Calu3 (cell line): ENCODE data around the gene UGT1A7. TPM values are rescaled to one million over a fixed set of nuclear protein-coding genes. Genes with fewer than 3 reads are reported as not detected.
A peak's percentile ranks its signal among the peaks of the same experiment; 100 is the strongest.

Experiments
- BruUV-seq: library from RNA; stranded (reverse); fragments of 400-500 nt; replicated peaks from 2 replicates; lab custom pipeline; 2021; lab: Mats Ljungman, UMichigan
- CTCF ChIA-PET: fragments of 300-600 bp; sonication (Branson Sonifier 250); formaldehyde crosslinking; loops from one replicate; lab custom pipeline; 2022; ENCODE audit warnings: antibody characterized with exemption; lab: Charles Lee
- DNase-seq: peaks from one replicate; pipeline ENCODE4 v3.0.0; 2022
- H3K27ac Mint-ChIP-seq: one replicate; pipeline ENCODE4 v1.8.0; 2022; ENCODE audit warnings: mixed read lengths; ENCODE audit not compliant: unreplicated experiment
- H3K27me3 Mint-ChIP-seq: one replicate; pipeline ENCODE4 v1.8.0; 2022; ENCODE audit warnings: mixed read lengths; ENCODE audit not compliant: unreplicated experiment
- H3K36me3 Mint-ChIP-seq: one replicate; pipeline ENCODE4 v1.8.0; 2022; ENCODE audit warnings: mild to moderate bottlenecking, moderate library complexity, mixed read lengths; ENCODE audit not compliant: insufficient read depth, unreplicated experiment
- H3K4me1 Mint-ChIP-seq: one replicate; pipeline ENCODE4 v1.8.0; 2022; ENCODE audit warnings: mild to moderate bottlenecking, low read depth, mixed read lengths; ENCODE audit not compliant: unreplicated experiment
- H3K4me3 Mint-ChIP-seq: one replicate; pipeline ENCODE4 v1.8.0; 2022; ENCODE audit warnings: mild to moderate bottlenecking, low read depth, moderate library complexity, mixed read lengths; ENCODE audit not compliant: unreplicated experiment
- H3K9me3 Mint-ChIP-seq: one replicate; pipeline ENCODE4 v1.8.0; 2022; ENCODE audit warnings: low read depth, mixed read lengths; ENCODE audit not compliant: unreplicated experiment
- CTCF ChIP-seq: fragments of 200-600 bp; IDR thresholded peaks from one replicate; pipeline ENCODE4 v1.8.0; 2022; ENCODE audit warnings: antibody characterized with exemption; ENCODE audit not compliant: unreplicated experiment
- intact Hi-C: fragments of 100-400 bp; cut with micrococcal nuclease; formaldehyde crosslinking; loops from one replicate; pipeline ENCODE4 v1.10.0; 2022; ENCODE audit not compliant: unreplicated experiment
- total RNA-seq: library from RNA; stranded (reverse); gene quantifications from 2 replicates; pipeline ENCODE4 v1.2.3, GENCODE V29; 2022

The UGT1A7 gene
- total RNA-seq, 1 experiment from 2014 or later = 7.2 TPM

- H3K36me3 Mint-ChIP-seq = peaks cover 36% of the 10 kb centered on the region
- H3K4me3 Mint-ChIP-seq = peak overlapping the region; percentile 81
- CTCF ChIA-PET = interaction anchor here (1.5 kb wide), 1 partner anchor 17 kb away, joined by 4 read pairs; no protein-coding TSS in a partner anchor
- peak overlapping the region; percentile 65 for H3K27ac Mint-ChIP-seq
- H3K27me3 Mint-ChIP-seq = no peaks in the 10 kb centered on the region
- no TSS peak for BruUV-seq
- no peaks in the 10 kb centered on the region for H3K9me3 Mint-ChIP-seq
- TF ChIP-seq CTCF = no peak
- peaks cover 63% of the 10 kb centered on the region for H3K4me1 Mint-ChIP-seq
- intact Hi-C loops = no loop called here
- DNase-seq = peak; percentile 8
Observed at GRCh38 chr2:233689031-233689430, 7.3 kb downstream of the UGT1A7 start.

GRCh38 chr2:233689501-233689900 lies 7.8 kb downstream of the UGT1A7 start:
- intact Hi-C loops = no loop called here
- DNase-seq = no peak
- no TSS peak for BruUV-seq

GRCh38 chr2:233690444-233690843 lies 8.7 kb downstream of the UGT1A7 start:
- H3K9me3 Mint-ChIP-seq = no peaks in the 10 kb centered on the region
- CTCF ChIA-PET = interaction anchor here (0.9 to 1.6 kb wide), 3 partner anchors 10 to 124 kb away, joined by 3 to 4 read pairs (median 4); partner anchors contain the start of gene USP40
- peaks cover 77% of the 10 kb centered on the region for H3K4me1 Mint-ChIP-seq
- intact Hi-C loops = loop anchor here (2.0 to 5.0 kb wide), 4 partner anchors 54 to 203 kb away; partner anchors contain the start of genes UGT1A1, UGT1A10 and USP40
- DNase-seq = peak; percentile 38
- peak overlapping the region; percentile 65 for H3K27ac Mint-ChIP-seq
- H3K36me3 Mint-ChIP-seq = peaks cover 49% of the 10 kb centered on the region
- no TSS peak for BruUV-seq
- TF ChIP-seq CTCF = no peak
- peak overlapping the region; percentile 81 for H3K4me3 Mint-ChIP-seq
- no peaks in the 10 kb centered on the region for H3K27me3 Mint-ChIP-seq

More at GRCh38 chr2:233689501-233689900, 7.8 kb downstream of the UGT1A7 start:
- no peaks in the 10 kb centered on the region for H3K27me3 Mint-ChIP-seq
- peaks cover 67% of the 10 kb centered on the region for H3K4me1 Mint-ChIP-seq
- no peak for TF ChIP-seq CTCF
- no peaks in the 10 kb centered on the region for H3K9me3 Mint-ChIP-seq
- peaks cover 41% of the 10 kb centered on the region for H3K36me3 Mint-ChIP-seq
- CTCF ChIA-PET = interaction anchor here (1.5 kb wide), 1 partner anchor 16 kb away, joined by 4 read pairs; no protein-coding TSS in a partner anchor
- peak overlapping the region; percentile 65 for H3K27ac Mint-ChIP-seq
- peak overlapping the region; percentile 81 for H3K4me3 Mint-ChIP-seq

GRCh38 chr2:233691443-233692433 lies 10.0 kb downstream of the UGT1A7 start:
- CTCF ChIA-PET = interaction anchor here (0.5 to 1.6 kb wide), 6 partner anchors 8 to 1085 kb away, joined by 3 to 7 read pairs (median 4); partner anchors contain the start of gene USP40
- DNase-seq = peak; percentile 86
- no peaks in the 10 kb centered on the region for H3K9me3 Mint-ChIP-seq
- intact Hi-C loops = loop anchor here (2.0 to 5.0 kb wide), 4 partner anchors 55 to 204 kb away; partner anchors contain the start of genes UGT1A1, UGT1A10 and USP40
- H3K27ac Mint-ChIP-seq = peak overlapping the region; percentile 65
- H3K36me3 Mint-ChIP-seq = peaks cover 62% of the 10 kb centered on the region
- no peaks in the 10 kb centered on the region for H3K27me3 Mint-ChIP-seq
- H3K4me3 Mint-ChIP-seq = peak overlapping the region; percentile 81
- H3K4me1 Mint-ChIP-seq = peaks cover 83% of the 10 kb centered on the region
- no peak for TF ChIP-seq CTCF
- TSS peak; percentile 56 for BruUV-seq
